ENCODE data around the gene TTLL5. TPM values are rescaled to one million over a fixed set of nuclear protein-coding genes. Genes with fewer than 3 reads are reported as not detected.

Gene TTLL5
- total and polyA plus RNA-seq, 2 of the 4 experiments (the other 2 are of a cell fraction): 11.9 to 16.7 TPM

GRCh38 chr14:75969126-75969525, 308.1 kb downstream of the TTLL5 start:
- POLR2A ChIA-PET (ENCODE audit: unreplicated experiment): no interaction called here
- CTCF ChIA-PET: interaction anchor here (1.2 kb wide), 1 partner anchor 174 kb away, joined by 3 read pairs; no protein-coding TSS in a partner anchor

More at GRCh38 chr14:75969126-75969525, 308.1 kb downstream of the TTLL5 start:
- no peak overlapping the region for H2BK5ac ChIP-seq (ENCODE audit: low read depth, low read length, poor library complexity, severe bottlenecking)
- no peak overlapping the region for H4K8ac ChIP-seq (ENCODE audit: low read depth in 2 of 2, low read length in 2 of 2)
- no peaks in the 10 kb centered on the region for H3K79me1 ChIP-seq (ENCODE audit: low read depth in 1 of 2, low read length in 2 of 2)
- no peak overlapping the region for H3K56ac ChIP-seq (ENCODE audit: extremely low read depth, insufficient read depth, low read length)
- DNase-seq (no peak), ATAC-seq (ENCODE audit: low read depth) (no peak)
- BruUV-seq (replicated peaks): no TSS peak
- no peak overlapping the region for H2BK20ac ChIP-seq (ENCODE audit: low read depth, low read length)
- H2AFZ ChIP-seq (replicated peaks; ENCODE audit: low read length, poor library complexity): no peak overlapping the region
- no peak overlapping the region for H3K4ac ChIP-seq (ENCODE audit: low read depth, low read length)
- no peak overlapping the region for H3K14ac ChIP-seq (replicated peaks; ENCODE audit: low read depth, low read length)
- dilution Hi-C loops (cut with HindIII; ENCODE audit: low sequenced_read_pairs, unreplicated experiment): no loop called here
- H3K27me3 ChIP-seq (ENCODE audit: control insufficient read depth, insufficient read depth, low read length): no peaks in the 10 kb centered on the region
- intact Hi-C loops (cut with micrococcal nuclease): no loop called here
- H2AK9ac ChIP-seq (replicated peaks; ENCODE audit: low read depth, low read length, poor library complexity): no peak overlapping the region
- no peak overlapping the region for H3K4me2 ChIP-seq (ENCODE audit: low read depth, low read length)
- H3K18ac ChIP-seq (ENCODE audit: low read depth, low read length): no peak overlapping the region
- H4K5ac ChIP-seq (ENCODE audit: low read depth, low read length): no peak overlapping the region
- no peak overlapping the region for H3K27ac ChIP-seq (ENCODE audit: insufficient read depth, low read length)
- no peak overlapping the region for H3K4me3 ChIP-seq (ENCODE audit: insufficient read depth, low read depth, low read length)
- no peak overlapping the region for H4K91ac ChIP-seq (ENCODE audit: insufficient read depth, low read depth, low read length)
- no peak overlapping the region for H3K23ac ChIP-seq (ENCODE audit: low read depth, low read length)
- in situ Hi-C loops (cut with MboI; ENCODE audit: low sequenced_read_pairs): no loop called here
- no peaks in the 10 kb centered on the region for H4K20me1 ChIP-seq (ENCODE audit: insufficient read depth, low read length)
- no peaks in the 10 kb centered on the region for H3K9me3 ChIP-seq (ENCODE audit: control insufficient read depth, insufficient read depth, low read length)
- no peaks in the 10 kb centered on the region for H3K9me1 ChIP-seq (ENCODE audit: insufficient read depth, low read length)
- H2AK5ac ChIP-seq (ENCODE audit: low read depth, low read length): no peak overlapping the region
- no peak overlapping the region for H2BK15ac ChIP-seq (ENCODE audit: low read depth, low read length)
- TF ChIP-seq POLR2A (IDR thresholded peaks at IDR 0.05; ENCODE audit: low read depth, low read length) (no peak), ELK1 (IDR thresholded peaks at IDR 0.05; ENCODE audit: borderline replicate concordance, low read depth, low read length) (no peak), MAZ (IDR thresholded peaks at IDR 0.05; ENCODE audit: borderline replicate concordance, low read depth, low read length) (no peak), CEBPB (IDR thresholded peaks at IDR 0.05; ENCODE audit: low read depth, low read length) (no peak), FOS (IDR thresholded peaks at IDR 0.05; ENCODE audit: low read depth, low read length) (no peak), BHLHE40 (IDR thresholded peaks at IDR 0.05; ENCODE audit: low read depth, low read length) (no peak), SMC3 (IDR thresholded peaks at IDR 0.05; ENCODE audit: low read depth, low read length) (no peak), MAFK (IDR thresholded peaks at IDR 0.05; ENCODE audit: low read depth, low read length) (no peak), RFX5 (IDR thresholded peaks at IDR 0.05; ENCODE audit: low read depth, low read length) (no peak), CHD1 (IDR thresholded peaks at IDR 0.05; ENCODE audit: low read depth, low read length) (no peak)
- H3K9ac ChIP-seq (ENCODE audit: low read depth, low read length): no peak overlapping the region
- 0 out of 2 replicates have a peak, but pooled peaks cover 2% of the 10 kb centered on the region for H3K36me3 ChIP-seq (ENCODE audit: control insufficient read depth, insufficient read depth, low read length)
- no peaks in the 10 kb centered on the region for H3K4me1 ChIP-seq (ENCODE audit: control insufficient read depth, insufficient read depth, low read length)
- no CpG with 5 or more reads among the region's 4 CpGs for WGBS, 2 experiments (ENCODE audit: extremely low coverage in 2 of 2, insufficient read length in 1 of 2)
- no peak overlapping the region for H2BK120ac ChIP-seq (ENCODE audit: low read depth, low read length)
